HepG2 (cell line): ENCODE measurements around the gene SAP25. TPM values are rescaled to one million over a fixed set of nuclear protein-coding genes. Genes with fewer than 3 reads are reported as not detected.

Experiments
- AGO2 ChIP-seq: fragments of 200-400 bp; formaldehyde crosslinking; optimal IDR thresholded peaks from 2 replicates; pipeline ENCODE3; 2017; ENCODE audit warnings: mild to moderate bottlenecking, low read depth, low read length, moderate library complexity
- AHR ChIP-seq: IDR thresholded peaks from 2 replicates; pipeline ENCODE4 v1.6.1; 2018; ENCODE audit warnings: missing genetic modification reagents, missing compliant biosample characterization
- CHCHD3 ChIP-seq: sonication (generic); formaldehyde crosslinking; IDR thresholded peaks from 2 replicates; pipeline ENCODE4 v1.8.0; 2022; ENCODE audit warnings: mild to moderate bottlenecking, missing genetic modification reagents, moderate library complexity
- FOSL2 ChIP-seq: sonication (generic); formaldehyde crosslinking; IDR thresholded peaks from 2 replicates; pipeline ENCODE4 v1.4.0; 2020; ENCODE audit warnings: missing genetic modification reagents
- FOXK1 ChIP-seq: sonication (generic); formaldehyde crosslinking; IDR thresholded peaks from 2 replicates; pipeline ENCODE4 v1.4.0; 2020; ENCODE audit warnings: low read depth, missing genetic modification reagents, borderline replicate concordance
- FOXP1 ChIP-seq, 2 experiments: fragments of 450-650 bp in 1 of 2; IDR thresholded peaks; 2 replicates each; pipeline ENCODE4 v1.6.1; 2017 to 2018; ENCODE audit warnings: antibody characterized with exemption in 1 of 2
- GATAD1 ChIP-seq: IDR thresholded peaks from 2 replicates; pipeline ENCODE4 v1.6.1; 2016; ENCODE audit warnings: missing genetic modification reagents, missing compliant biosample characterization
- HOXD1 ChIP-seq: sonication (generic); formaldehyde crosslinking; IDR thresholded peaks from 2 replicates; pipeline ENCODE4 v1.5.0; 2020; ENCODE audit warnings: missing genetic modification reagents
- KDM1A ChIP-seq: IDR thresholded peaks from 2 replicates; pipeline ENCODE4 v1.6.1; 2016; ENCODE audit warnings: missing compliant biosample characterization
- NFE2L2 ChIP-seq: fragments of 150-350 bp; IDR thresholded peaks from 2 replicates; pipeline ENCODE4 v1.6.1; 2014; ENCODE audit warnings: low read length
- SRSF4 ChIP-seq: fragments of 200-400 bp; formaldehyde crosslinking; IDR thresholded peaks from one replicate; pipeline ENCODE4 v1.6.1; 2018; ENCODE audit warnings: mild to moderate bottlenecking, low read depth, low read length, moderate library complexity; ENCODE audit not compliant: poor library complexity, severe bottlenecking
- TBP ChIP-seq: sonication (generic); formaldehyde crosslinking; IDR thresholded peaks from 2 replicates; pipeline ENCODE4 v1.5.0; 2020; ENCODE audit warnings: missing genetic modification reagents
- ZNF260 ChIP-seq: sonication (generic); formaldehyde crosslinking; IDR thresholded peaks from 2 replicates; pipeline ENCODE4 v1.4.0; 2020; ENCODE audit warnings: missing genetic modification reagents, low read depth, mild to moderate bottlenecking, borderline replicate concordance
- ZNF446 ChIP-seq: sonication (generic); formaldehyde crosslinking; IDR thresholded peaks from 2 replicates; pipeline ENCODE4 v1.5.0; 2020; ENCODE audit warnings: mild to moderate bottlenecking, missing genetic modification reagents
- ZNF577 ChIP-seq: sonication (generic); formaldehyde crosslinking; IDR thresholded peaks from 2 replicates; pipeline ENCODE4 v1.4.0; 2020; ENCODE audit warnings: mild to moderate bottlenecking, low read depth, missing genetic modification reagents, borderline replicate concordance
- ZNF75D ChIP-seq: sonication (generic); formaldehyde crosslinking; IDR thresholded peaks from 2 replicates; pipeline ENCODE4 v1.8.1; 2023; ENCODE audit warnings: missing genetic modification reagents, mild to moderate bottlenecking, borderline replicate concordance
- polyA plus RNA-seq, 8 experiments: library from polyadenylated mRNA; depleted of rRNA in 3 of 8; stranded (reverse) in 7 of 8; unstranded in 1 of 8; fragments of >200 nt; fragmentation: Illumina TruSeq in 4 of 8; extraction: Trizol in 4 of 8; gene quantifications; 2 replicates each; pipeline versions ENCODE4 v1.2.1 to v1.2.3, GENCODE V29; 2011 to 2016; ENCODE audit warnings: low read depth in 4 of 8, missing spikeins in 1 of 8, mixed read lengths in 1 of 8; ENCODE audit not compliant: insufficient read depth in 1 of 8
- total RNA-seq, 5 experiments: library from RNA; depleted of rRNA; stranded (reverse); fragments of >200 nt; fragmentation: Illumina TruSeq; extraction: Trizol; gene quantifications; 2 replicates each; pipeline ENCODE4 v1.2.3, GENCODE V29; 2016; ENCODE audit warnings: low read depth in 1 of 5
- TF ChIP-seq, protein P1 (sequence below): sonication (generic); formaldehyde crosslinking; IDR thresholded peaks from 2 replicates; pipeline ENCODE4 v1.5.0; 2020; ENCODE audit warnings: mild to moderate bottlenecking, missing genetic modification reagents
- TF ChIP-seq, protein P2 (sequence below): sonication (generic); formaldehyde crosslinking; IDR thresholded peaks from 2 replicates; pipeline ENCODE4 v1.4.0; 2020; ENCODE audit warnings: missing genetic modification reagents
- TF ChIP-seq, protein P3 (sequence below): IDR thresholded peaks from 2 replicates; pipeline ENCODE4 v1.6.1; 2016; ENCODE audit warnings: missing compliant biosample characterization, missing genetic modification reagents, borderline replicate concordance
- TF ChIP-seq, protein P4 (sequence below): sonication (generic); formaldehyde crosslinking; IDR thresholded peaks from 2 replicates; pipeline ENCODE4 v1.9.0; 2021; ENCODE audit warnings: missing genetic modification reagents, mild to moderate bottlenecking, borderline replicate concordance
- TF ChIP-seq, protein P5 (sequence below): sonication (generic); formaldehyde crosslinking; IDR thresholded peaks from 2 replicates; pipeline ENCODE4 v1.5.1; 2020; ENCODE audit warnings: mild to moderate bottlenecking, missing genetic modification reagents, moderate library complexity

The SAP25 gene
- total and polyA plus RNA-seq, 2 of the 13 experiments (the other 11 are each of a cell fraction or from before 2014, with no cell fraction given) = 0.15 to 0.20 TPM

DNA sequence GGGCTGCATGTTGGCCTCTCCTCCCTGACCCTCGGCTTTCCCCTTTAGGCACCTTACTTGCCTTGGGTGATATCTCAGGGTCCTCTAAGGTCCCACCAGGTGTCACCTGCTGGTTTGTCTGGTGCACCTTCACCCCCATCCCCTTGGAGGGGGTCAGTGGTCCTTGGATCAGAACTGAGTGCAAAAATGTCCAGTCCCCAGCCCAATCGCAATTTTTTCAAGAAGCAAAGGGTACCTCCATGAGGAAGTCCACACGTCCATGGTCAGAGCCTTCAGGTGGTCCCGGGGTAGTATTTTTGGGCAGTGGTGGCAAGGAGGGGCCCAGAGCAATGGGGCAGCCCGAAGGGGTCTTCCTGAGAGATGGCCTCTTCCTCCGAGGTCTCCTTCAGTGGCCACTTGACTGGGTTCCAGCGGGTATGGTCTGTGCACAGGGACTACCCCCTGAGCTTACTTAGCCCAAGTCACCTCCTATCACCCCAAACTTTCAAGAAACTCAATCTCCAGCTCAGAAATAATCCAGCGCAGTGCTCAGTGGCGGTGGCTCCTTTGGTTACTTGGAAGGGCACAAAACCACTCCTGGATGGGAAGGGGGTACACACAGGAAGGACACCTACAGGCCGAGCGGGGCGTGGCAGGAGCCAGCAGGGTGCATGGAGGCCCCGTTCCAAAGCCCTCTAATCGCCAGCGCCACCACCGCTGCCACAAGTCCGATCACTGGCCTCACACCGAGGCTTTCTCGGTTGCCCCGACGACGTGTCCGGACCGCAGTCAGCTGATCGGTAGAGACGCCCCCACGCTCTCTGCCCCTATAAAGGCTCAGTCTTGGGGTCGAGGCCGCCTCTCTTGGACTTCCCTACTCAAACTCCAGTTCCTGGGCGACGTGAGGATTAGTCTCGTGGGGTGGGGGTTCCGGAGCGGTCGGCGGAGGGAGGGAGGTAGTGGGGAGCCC is 4.5 kb downstream of the SAP25 start (continued):
- TF ChIP-seq FOSL2 (CRISPR knock-in tag) = peak; percentile 34; the same call in 1 of the 2 replicates
- TF ChIP-seq HOXD1 (CRISPR knock-in tag) = peak; percentile 18; the same call in 1 of the 2 replicates
- 0 out of 2 replicates have a peak, but pooled peaks have one; percentile 1 for TF ChIP-seq ZNF446
- TF ChIP-seq CHCHD3 (CRISPR knock-in tag) = no peak
- TF ChIP-seq TBP (CRISPR knock-in tag) = no peak
- TF ChIP-seq AGO2 = no peak
- TF ChIP-seq, protein P1, sequence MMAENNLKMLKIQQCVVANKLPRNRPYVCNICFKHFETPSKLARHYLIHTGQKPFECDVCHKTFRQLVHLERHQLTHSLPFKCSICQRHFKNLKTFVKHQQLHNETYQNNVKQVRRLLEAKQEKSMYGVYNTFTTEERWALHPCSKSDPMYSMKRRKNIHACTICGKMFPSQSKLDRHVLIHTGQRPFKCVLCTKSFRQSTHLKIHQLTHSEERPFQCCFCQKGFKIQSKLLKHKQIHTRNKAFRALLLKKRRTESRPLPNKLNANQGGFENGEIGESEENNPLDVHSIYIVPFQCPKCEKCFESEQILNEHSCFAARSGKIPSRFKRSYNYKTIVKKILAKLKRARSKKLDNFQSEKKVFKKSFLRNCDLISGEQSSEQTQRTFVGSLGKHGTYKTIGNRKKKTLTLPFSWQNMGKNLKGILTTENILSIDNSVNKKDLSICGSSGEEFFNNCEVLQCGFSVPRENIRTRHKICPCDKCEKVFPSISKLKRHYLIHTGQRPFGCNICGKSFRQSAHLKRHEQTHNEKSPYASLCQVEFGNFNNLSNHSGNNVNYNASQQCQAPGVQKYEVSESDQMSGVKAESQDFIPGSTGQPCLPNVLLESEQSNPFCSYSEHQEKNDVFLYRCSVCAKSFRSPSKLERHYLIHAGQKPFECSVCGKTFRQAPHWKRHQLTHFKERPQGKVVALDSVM (CRISPR knock-in tag) = peak; percentile 52; the same call in 1 of the 2 replicates
- TF ChIP-seq GATAD1 (CRISPR knock-in tag) = no peak
- TF ChIP-seq, protein P2, sequence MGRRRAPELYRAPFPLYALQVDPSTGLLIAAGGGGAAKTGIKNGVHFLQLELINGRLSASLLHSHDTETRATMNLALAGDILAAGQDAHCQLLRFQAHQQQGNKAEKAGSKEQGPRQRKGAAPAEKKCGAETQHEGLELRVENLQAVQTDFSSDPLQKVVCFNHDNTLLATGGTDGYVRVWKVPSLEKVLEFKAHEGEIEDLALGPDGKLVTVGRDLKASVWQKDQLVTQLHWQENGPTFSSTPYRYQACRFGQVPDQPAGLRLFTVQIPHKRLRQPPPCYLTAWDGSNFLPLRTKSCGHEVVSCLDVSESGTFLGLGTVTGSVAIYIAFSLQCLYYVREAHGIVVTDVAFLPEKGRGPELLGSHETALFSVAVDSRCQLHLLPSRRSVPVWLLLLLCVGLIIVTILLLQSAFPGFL = 0 out of 2 replicates have a peak, but pooled peaks have one; percentile 9
- TF ChIP-seq, protein P3, sequence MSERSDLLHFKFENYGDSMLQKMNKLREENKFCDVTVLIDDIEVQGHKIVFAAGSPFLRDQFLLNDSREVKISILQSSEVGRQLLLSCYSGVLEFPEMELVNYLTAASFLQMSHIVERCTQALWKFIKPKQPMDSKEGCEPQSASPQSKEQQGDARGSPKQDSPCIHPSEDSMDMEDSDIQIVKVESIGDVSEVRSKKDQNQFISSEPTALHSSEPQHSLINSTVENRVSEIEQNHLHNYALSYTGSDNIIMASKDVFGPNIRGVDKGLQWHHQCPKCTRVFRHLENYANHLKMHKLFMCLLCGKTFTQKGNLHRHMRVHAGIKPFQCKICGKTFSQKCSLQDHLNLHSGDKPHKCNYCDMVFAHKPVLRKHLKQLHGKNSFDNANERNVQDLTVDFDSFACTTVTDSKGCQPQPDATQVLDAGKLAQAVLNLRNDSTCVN = 0 out of 2 replicates have a peak, but pooled peaks have one; percentile 31
- TF ChIP-seq ZNF75D (CRISPR knock-in tag) = no peak
- no peak for TF ChIP-seq ZNF577 (CRISPR knock-in tag)
- TF ChIP-seq, protein P4, sequence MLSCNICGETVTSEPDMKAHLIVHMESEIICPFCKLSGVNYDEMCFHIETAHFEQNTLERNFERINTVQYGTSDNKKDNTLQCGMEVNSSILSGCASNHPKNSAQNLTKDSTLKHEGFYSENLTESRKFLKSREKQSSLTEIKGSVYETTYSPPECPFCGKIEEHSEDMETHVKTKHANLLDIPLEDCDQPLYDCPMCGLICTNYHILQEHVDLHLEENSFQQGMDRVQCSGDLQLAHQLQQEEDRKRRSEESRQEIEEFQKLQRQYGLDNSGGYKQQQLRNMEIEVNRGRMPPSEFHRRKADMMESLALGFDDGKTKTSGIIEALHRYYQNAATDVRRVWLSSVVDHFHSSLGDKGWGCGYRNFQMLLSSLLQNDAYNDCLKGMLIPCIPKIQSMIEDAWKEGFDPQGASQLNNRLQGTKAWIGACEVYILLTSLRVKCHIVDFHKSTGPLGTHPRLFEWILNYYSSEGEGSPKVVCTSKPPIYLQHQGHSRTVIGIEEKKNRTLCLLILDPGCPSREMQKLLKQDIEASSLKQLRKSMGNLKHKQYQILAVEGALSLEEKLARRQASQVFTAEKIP = no peak
- TF ChIP-seq, protein P5, sequence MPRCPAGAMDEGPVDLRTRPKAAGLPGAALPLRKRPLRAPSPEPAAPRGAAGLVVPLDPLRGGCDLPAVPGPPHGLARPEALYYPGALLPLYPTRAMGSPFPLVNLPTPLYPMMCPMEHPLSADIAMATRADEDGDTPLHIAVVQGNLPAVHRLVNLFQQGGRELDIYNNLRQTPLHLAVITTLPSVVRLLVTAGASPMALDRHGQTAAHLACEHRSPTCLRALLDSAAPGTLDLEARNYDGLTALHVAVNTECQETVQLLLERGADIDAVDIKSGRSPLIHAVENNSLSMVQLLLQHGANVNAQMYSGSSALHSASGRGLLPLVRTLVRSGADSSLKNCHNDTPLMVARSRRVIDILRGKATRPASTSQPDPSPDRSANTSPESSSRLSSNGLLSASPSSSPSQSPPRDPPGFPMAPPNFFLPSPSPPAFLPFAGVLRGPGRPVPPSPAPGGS (CRISPR knock-in tag) = no peak
- TF ChIP-seq FOXP1 (IDR thresholded peaks at IDR 0.05) = no peak
- TF ChIP-seq FOXP1 (CRISPR knock-in tag; IDR thresholded peaks at IDR 0.05) = no peak
- TF ChIP-seq NFE2L2 = no peak
- no peak for TF ChIP-seq SRSF4
- no peak; the same call in 1 of the 2 replicates for TF ChIP-seq ZNF260 (CRISPR knock-in tag)
- peak; percentile 63 for TF ChIP-seq AHR (CRISPR knock-in tag)
- no peak for TF ChIP-seq KDM1A (CRISPR knock-in tag)
- no peak for TF ChIP-seq FOXK1 (CRISPR knock-in tag)
